Stimulated activated CD4-positive, alpha-beta T cell treated with anti-CD3 and anti-CD28 coated beads, TNF-alpha, amount 100 ng/mL, for 4 hours (primary cell): ENCODE results near the gene TMEM115.

ENCODE experiments used
- DNase-seq, 3 experiments: peaks; one replicate each; pipeline ENCODE4 v3.0.0-alpha.2; 2020; ENCODE audit warnings: low read depth in 3 of 3

Gene TMEM115, protein sequence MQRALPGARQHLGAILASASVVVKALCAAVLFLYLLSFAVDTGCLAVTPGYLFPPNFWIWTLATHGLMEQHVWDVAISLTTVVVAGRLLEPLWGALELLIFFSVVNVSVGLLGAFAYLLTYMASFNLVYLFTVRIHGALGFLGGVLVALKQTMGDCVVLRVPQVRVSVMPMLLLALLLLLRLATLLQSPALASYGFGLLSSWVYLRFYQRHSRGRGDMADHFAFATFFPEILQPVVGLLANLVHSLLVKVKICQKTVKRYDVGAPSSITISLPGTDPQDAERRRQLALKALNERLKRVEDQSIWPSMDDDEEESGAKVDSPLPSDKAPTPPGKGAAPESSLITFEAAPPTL

DNA sequence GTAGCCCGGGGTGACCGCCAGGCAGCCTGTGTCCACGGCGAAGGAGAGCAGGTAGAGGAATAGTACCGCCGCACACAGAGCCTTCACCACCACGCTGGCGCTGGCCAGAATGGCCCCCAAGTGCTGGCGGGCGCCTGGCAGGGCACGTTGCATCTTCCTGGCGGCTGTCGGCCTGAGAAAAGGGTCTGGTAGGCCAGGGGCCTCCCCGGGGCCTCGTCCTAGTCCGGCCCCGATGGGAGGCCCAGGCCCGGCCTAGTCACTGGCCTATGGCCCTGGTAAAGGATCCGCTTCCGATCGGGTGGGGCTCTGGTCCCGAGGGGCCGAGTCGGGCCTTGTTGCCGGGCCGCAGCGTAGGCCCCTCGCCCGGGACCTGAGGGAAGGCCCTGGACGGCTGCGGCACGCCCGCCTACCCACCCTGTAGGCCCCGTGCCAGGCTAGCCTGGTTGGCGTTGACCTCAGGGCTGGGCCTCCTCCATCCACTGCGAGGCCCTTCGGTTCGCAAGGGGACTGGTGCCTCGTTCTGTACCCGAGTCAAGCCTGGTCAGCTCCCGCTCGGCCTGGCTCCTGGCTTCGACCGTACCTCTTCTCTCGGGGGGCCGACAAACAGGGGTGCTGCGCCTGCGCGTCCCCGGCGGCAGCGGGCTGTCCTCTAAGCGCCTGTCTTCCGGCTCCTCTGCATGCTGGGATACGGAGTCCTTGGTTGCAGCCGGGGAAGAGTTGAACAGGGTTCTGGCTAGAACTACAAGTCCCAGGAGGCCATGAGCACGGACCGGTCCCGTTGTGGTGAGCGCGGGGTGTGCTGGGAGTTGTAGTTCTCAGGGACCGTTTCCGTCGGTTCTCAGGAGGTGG, at the start of gene TMEM115:
Gene TMEM115 (minus strand): TSS at position 611 of the 849 bp plus-strand sequence. CDS start 458 bp downstream, at position 153.
- peak; percentile 74 to 93 (median 91) for DNase-seq

DNA sequence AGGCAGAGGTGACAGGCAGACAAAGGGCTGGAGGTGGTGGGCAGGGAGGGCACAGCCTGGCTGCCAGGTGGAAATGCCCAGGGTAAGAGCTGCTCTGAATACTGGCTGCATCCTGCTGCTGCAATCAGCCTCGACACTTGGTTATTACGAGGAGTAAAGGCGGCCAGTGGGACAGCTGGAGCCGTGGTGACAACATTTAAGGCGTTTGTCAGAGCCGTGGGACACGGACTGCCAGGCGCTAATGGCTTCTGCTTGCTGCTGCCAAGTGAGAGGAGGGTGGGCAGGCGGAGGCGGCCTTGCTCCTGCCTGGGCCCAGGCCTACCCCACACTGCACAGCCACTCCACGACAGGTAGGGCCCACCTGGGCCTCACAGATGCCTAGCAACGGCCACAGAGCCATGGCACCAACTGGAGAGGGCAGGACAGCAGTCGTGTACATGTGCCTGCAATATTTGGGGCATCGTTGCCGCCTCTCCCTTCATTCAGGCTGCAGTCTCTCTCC, 49.2 kb upstream of the TMEM115 start:
- DNase-seq: no peak

DNA sequence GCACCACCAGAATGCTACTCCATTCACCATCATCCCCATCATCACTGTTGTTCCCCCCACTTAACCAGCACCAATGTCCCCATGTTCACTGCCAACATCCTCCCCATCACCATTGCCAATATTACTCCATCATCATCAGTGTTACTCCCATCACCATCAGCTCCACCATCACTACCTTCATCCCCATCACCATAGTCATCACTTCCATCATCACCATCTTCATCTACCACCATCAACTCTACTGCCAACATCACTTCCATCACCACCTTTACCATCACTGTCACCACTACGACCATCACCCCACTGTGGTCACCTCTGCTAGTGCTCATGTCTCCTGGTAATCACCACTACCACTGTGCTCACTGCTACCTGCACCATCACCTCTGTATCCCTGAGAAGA, 47.2 kb upstream of the TMEM115 start:
- no peak for DNase-seq

DNA sequence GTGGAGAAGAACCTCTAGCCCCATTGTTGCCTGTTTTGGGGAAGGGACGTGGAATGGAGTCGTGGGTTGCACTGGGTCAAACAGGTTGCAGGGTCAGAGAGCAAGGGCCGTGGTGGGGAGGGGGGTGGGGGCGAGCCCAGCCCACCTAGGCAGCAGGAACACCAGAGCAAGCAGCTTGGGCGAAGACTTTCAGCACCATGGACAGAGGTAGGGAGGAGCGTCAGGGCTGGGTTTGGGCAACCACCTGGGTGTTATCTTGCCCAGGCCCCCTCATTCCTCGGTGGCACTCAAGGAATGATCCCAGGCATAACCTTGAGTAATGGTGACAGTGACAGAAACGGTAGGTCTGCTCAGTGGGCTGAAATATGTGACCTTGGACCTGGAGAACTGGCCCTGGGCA, 45.9 kb upstream of the TMEM115 start:
- DNase-seq: no peak

DNA sequence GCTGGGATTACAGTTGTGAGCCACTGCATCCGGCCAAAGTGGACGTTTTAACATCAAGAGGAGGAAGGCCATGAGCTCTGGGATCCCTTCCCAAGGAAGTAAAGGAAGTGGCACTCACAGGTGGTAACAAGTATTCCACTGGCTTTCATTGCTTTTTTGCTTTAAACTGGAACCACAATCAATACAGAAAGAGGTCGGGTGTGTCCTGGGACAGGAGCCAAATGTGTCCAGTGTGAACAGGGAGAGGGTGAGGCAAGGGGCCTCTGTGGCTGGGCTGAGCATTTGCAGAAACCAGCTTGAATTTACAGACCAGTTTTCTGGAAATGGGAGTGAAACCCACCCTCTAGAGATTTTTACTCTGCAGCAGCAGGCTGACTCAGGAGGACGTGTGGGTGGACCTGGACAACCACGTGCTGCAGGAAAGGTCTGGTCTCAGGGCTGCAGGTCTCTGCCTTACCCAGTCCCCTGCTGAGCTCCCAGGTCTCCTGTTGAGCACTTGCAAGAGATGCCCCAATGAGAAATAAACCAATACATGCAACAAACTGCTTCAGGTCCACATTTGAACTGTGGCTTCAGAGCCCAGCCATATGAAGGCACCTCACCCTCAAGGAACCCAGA, 42.8 kb upstream of the TMEM115 start:
- DNase-seq: no peak

DNA sequence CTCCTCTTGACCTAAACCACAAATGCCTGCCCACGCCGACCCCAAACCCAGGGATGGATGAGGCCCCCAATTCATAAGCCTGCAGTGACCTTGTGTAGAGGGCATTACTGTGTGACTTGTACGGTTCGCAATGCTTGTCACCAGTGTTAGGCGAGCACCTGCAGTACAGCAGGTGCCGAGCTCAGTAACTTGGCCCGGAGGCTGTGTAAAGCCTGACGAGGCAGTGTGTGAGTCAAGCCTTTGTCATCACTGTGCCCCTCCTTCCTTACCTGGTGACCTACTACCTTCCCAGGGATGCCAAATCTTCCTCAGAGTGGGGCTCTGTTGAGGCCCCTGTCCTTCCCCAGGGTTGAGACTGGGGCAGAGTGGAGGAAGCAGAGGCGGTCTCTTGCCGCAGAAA, 37.2 kb upstream of the TMEM115 start:
- no peak for DNase-seq

DNA sequence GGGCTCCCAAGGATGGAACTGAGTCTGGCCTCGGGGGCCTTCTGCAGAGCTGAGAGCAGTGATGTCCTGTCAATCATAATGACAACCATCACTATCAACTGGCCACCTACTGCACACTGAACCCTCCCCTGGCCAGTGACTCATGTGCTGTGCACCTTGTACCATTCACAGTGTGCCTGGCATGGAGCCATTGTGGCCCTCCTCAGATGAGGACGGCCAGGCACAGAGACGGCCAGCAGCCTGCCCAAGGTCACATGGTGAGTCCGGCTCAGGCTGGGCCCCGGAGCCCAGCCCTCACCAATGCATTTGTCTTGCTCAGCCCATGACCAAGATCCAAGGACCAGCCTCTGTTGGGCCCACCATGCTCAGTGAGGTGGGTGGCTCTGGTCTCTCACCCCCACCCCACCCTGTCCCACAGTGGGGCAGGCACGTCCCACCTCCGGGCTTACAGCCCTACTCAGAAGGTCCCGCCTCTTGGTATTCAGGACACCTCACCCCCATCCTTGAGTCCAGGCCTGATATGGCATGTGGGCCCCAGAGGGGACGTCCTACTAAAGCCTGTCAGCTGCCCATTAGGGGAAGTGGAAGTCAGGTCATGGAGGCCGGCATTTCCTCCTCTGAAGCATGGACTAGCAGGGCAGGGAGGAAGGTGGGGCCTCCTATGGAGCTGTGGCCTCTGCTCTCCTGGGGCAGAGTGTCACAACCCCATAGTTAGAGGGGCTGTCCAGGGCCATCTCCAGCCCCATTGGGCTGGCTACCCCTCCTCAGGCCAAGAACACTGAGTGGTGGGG, 35.9 kb upstream of the TMEM115 start:
- DNase-seq: no peak

DNA sequence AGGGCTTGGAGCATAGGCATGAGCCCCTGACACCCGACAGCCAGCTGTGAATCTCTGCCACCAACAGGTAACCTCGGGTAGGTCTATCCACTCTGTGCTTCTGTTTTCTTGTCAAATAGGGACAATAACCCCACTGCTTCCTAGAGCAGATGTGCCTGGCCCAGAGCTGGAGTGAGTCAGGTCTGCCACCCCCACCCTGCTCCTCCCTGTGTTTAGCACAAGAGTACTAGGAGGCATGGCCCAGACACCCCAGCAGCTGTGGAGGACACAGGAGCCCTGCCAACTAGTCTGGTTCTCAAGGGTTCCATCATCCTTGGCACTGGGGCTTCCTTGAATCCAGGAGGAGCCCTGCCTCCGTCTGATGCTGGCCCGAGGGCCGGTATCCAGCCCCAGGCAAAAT, 33.7 kb upstream of the TMEM115 start:
- no peak for DNase-seq

DNA sequence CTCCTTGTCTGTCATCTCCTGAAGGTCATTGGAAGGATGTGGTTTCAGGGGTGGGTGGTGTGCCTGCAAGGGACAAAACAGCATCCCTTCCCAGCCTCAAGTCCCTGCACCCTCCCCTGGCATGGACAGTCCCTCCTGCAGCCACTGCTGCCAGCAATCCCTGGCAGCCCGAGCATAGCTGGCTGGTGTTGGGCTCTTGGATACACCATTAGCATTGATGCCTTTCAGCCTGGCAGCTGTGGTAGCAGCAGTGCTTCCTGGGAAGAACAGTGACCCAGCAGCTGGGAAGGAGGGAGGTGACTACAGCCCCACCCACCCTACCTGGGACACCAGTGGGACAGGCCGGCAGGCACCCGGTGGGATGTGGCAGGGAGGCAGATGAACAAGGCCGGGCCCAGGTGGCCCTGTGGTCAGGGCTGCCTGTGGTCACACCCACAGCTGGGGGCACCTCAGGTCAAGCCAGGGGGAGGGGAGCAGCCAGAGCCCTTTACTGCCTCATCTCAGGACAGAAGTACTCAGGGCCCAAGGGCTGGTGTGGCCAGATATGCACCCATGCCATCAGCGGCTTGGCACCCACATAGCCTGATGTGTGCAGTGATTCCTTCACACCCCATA, 32.9 kb upstream of the TMEM115 start:
- no peak for DNase-seq

DNA sequence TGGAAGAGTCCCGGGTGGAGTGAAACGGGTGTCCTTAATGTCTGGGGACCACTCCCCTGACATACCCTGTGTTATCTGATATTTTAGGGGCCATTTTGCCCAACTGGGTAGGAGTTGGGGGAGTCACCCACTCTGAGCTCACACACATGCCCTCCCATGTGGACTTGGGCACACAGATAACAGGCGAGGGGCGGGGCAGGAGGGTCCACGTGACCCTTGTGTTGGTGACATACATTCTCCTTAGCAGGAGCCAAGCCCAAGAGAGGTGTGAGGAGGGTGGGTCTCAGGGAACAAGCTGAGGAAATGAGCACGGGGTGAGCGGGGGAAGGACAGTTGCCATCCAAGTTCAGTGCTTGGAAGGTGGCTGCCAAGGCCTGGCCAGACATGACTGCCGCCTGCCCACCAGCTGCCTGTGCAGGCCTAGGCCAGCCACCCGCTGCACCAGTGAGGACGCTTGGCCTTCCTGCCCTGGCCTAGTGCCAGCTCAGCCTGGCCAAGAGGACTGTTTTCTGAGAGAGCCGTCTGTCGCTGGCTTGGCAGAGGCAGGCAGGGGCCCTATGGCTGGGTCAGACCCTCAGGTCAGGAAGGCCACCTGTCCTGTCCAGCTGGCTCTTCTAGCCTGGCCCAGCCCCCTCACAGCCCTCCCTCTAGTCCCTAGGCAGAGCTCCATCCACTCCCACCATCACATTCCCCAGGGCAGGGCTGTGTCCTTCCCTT, 31.3 kb upstream of the TMEM115 start:
- no peak for DNase-seq

DNA sequence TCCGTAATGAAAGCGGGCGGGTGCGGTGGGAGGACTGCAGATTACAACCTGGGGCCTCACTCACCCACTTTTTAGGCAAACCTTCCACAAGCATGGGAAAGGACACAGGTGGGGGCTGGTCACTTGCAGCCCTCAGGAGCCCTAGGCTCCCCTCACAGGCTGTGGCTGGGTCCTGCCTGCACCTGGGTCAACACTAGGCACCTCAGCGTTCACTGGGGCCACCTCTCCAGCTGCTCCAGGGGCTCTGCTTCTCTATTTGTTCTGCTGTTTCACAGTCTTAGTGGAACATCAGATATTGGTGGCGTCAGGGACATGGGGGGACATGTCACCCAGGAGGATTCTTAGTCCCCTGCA, 30.1 kb upstream of the TMEM115 start:
- DNase-seq: no peak

DNA sequence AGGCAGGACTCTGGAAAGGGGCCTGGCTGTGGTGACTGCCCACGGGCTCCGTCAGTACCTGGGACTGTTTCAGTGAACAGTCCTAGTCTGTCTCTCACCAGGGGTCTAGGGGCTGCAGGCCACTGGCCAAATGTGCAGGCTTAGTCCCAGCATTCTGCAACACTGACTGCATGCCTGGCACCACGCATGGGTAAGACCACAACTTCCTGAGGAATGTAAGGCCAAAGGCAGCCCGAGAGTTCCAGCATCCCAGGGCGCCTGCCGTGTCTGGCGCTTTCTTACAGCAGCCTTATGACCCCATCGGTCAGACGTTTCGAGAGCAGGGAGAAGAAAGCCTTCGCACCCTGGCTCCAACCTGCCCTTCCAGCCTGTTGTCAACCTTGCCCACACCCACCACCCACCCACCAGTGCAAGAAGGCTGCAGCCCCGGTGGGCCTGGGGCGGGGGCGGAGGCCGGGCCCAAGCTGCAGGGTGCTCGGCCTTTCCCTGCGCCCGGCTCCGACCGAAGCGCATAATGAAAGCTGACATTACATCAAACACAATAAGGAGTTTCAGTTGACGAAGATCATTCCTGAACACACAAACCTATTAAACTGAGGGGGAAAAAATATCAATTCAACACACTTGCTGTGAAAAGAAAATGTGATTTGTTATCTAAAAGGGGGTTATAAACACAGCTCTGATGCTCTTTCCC, 29.5 kb upstream of the TMEM115 start:
- DNase-seq: no peak

DNA sequence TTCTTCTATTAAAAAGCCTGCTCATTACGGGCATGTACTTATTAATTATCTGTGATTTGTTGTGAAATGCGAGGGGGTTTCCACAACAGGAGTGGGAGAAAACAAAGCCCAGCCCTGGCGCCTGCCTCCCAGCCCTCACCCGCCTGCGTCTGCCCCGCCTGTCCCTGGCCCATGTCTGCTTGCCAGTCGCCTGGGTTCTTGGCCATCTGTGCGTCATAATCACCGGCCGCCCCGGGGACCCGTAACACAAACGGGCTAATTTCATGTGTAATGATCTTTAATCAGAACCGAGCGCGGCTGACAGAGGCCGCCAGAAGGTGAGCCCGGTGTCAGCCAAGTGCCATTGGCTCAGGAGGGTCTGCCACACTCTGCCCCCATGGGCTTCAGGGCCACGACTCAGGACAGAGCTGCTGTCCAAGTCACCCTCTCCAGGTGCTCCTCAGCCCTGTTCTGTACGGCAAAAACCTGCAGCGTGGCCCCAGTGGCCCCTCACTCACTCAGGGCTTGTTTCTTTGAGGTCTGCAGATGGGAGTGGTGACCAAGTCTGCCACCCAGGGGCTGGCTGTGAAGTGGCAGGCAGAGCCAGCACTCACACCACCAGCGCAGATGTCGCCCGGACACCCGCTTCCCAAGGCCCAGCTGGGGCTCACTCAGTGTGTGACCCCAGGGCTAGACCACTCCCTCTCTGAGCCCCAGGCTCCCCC, 28.8 kb upstream of the TMEM115 start:
- DNase-seq: no peak

DNA sequence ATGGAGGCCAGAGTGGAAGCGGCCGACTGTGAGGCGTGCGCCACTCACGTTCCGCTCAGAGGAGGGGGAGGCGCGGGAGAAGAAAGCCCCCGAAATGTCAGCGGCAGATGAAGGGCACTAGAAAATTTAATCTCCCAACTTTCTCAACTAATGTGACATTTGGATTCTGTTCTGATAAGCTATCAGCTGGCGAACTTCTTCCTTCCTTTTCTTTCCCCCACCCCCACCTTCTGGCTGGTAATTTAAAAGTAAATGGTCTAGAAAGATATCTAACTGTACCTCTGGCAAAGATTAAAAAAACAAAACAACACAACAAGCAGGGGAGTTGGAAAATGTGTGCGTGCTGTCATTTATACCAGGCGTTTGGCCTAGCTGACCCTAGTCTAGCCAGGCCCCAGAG, 26.4 kb upstream of the TMEM115 start:
- no peak for DNase-seq

DNA sequence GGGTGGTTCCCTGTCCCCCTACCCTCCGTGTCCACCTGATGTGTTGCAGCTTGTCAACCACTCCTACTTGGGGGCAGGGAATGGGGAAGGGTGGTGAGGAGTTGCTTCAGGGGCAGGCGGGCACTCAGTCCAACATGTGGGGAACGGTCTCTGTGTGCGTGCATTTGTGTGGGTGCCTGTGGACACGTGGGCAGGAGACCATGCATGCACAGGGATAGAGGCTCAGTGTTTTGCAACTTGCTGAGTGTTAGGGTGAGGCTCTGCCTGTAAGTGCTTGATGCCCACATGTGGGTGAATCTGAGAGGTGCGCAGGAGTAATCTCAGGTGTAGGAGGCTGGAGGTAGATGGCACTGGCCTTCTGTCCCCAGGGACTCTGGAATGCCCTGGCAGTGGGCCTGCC, 24.4 kb upstream of the TMEM115 start:
- DNase-seq: no peak

DNA sequence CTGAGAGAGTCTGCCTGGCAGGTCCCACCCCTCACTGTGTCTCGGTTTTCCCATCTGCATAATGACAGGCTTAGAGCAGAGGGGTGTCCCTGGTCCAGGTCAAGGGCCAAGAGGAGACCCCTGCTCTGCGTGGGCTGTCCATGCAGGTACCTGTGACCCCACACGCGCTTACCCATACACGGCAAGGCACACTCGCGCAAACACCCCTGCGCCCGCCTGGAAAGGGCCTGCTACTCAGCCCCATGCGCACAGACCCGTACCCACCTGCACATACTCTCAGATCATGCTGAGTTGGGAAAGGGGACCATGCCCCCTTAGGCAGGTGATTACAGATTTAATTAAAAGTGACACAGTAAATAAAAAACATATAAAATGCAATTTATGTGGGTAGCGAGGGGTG, 23.4 kb upstream of the TMEM115 start:
- DNase-seq: no peak

DNA sequence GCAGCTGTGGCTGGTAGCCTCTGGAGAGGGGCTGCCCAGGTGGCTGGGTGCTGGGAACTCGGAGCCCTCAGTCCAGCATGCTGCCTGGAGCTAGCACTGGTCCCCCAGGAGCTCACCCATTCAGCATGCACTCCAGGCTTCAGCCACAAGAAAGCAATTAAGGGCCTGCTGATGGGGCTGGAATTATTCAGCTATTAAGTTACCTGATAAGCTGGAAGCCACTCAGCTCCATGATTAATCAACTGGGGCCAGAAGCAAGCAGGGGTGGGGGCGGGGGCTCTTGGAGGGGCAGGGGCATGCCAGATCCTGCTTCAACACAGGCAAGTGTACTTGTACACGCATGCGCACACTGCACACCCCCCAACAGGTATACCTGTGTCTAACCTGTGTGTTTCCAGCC, 22.1 kb upstream of the TMEM115 start:
- DNase-seq: no peak

DNA sequence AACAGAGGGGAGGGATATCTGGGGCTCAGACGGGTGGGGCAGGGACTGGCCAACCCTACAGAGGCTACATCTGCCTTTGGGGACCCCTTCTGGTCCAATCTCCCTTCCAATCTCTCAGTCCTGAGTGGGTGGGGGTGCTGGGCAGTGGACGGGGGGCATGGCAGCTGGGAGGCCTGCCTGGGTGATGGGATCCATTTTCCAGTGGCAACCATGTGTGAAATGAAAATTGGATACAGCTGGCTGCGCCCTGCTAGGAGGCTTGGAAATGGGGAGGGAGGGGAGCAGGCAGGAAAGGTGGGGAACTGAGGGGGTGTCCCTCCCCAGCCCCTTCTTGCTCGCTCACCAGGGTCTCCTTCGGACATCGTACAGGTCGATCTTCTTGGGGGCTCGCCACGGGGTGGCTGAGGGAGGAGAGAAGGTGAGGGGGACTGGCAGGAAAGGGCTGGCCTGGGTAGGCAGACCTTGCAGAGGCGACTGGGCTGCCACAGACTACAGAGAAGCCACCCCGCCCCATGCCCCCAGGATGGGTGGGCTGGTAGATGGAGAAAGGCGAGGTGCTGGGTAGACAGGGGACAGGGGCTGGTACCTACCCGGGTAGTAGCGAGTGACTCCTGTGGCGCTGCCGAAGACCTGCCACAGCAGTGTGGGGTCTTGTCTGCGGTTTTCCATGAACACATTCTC, 21.2 kb upstream of the TMEM115 start:
- no peak for DNase-seq

DNA sequence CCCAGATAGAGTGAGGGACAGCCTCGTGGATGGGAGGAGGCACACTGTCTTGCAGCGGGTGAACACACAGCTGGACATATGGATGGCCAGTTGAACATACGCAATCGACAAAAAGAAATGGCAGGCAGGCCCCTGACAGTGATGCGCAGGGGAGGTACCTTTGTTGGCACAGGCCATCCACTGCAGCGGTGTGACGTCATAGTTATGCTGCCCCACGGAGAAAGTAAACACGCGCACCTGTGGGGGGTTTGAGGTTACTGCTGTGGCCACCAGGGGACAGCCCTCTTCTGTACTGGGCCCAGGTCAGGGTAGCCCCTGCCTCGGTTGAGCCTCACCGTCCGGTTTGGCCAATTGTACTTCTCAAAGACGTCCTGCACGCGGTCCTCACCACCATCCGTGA, 19.4 kb upstream of the TMEM115 start:
- no peak for DNase-seq
